ENCODE measurements around the gene CRABP2.

The CRABP2 gene

GRCh38 chr1:156670359-156670758 is 35.0 kb downstream of the CRABP2 start:
- peaks cover 10% of the 10 kb centered on the region; the same call in 1 of the 2 replicates for H3K9me3 ChIP-seq (ENCODE audit: insufficient read depth, low read length)
- H3K36me3 ChIP-seq (ENCODE audit: insufficient read depth, insufficient read length, low read length): peaks cover 53% of the 10 kb centered on the region
- H3K9ac ChIP-seq (ENCODE audit: insufficient read length, low read depth): peak overlapping the region; percentile 61
- no peak for DNase-seq (ENCODE audit: low read depth, low spot score)
- H3K4me3 ChIP-seq (ENCODE audit: insufficient read length, low read depth): no peak overlapping the region
- no peaks in the 10 kb centered on the region for H3K27me3 ChIP-seq (ENCODE audit: insufficient read depth, insufficient read length)
- TF ChIP-seq SUZ12 (IDR thresholded peaks at IDR 0.05; ENCODE audit: extremely low read depth, insufficient read depth, insufficient read length): no peak
- TF ChIP-seq YY1 (IDR thresholded peaks at IDR 0.05; ENCODE audit: insufficient read depth, insufficient read length): no peak
- TF ChIP-seq ZNF274 (IDR thresholded peaks at IDR 0.05; ENCODE audit: low read depth, low read length): no peak
- H3K4me1 ChIP-seq (ENCODE audit: insufficient read depth, insufficient read length): peaks cover 74% of the 10 kb centered on the region

GRCh38 chr1:156669794-156670193 is 35.6 kb downstream of the CRABP2 start:
- no peak overlapping the region for H3K4me3 ChIP-seq (ENCODE audit: insufficient read length, low read depth)
- peaks cover 48% of the 10 kb centered on the region for H3K36me3 ChIP-seq (ENCODE audit: insufficient read depth, insufficient read length, low read length)
- H3K27me3 ChIP-seq (ENCODE audit: insufficient read depth, insufficient read length): no peaks in the 10 kb centered on the region
- peaks cover 10% of the 10 kb centered on the region; the same call in 1 of the 2 replicates for H3K9me3 ChIP-seq (ENCODE audit: insufficient read depth, low read length)
- no peak for DNase-seq (ENCODE audit: low read depth, low spot score)
- H3K9ac ChIP-seq (ENCODE audit: insufficient read length, low read depth): peak overlapping the region; percentile 61
- no peak for TF ChIP-seq ZNF274 (IDR thresholded peaks at IDR 0.05; ENCODE audit: low read depth, low read length)
- TF ChIP-seq SUZ12 (IDR thresholded peaks at IDR 0.05; ENCODE audit: extremely low read depth, insufficient read depth, insufficient read length): no peak
- no peak for TF ChIP-seq YY1 (IDR thresholded peaks at IDR 0.05; ENCODE audit: insufficient read depth, insufficient read length)
- H3K4me1 ChIP-seq (ENCODE audit: insufficient read depth, insufficient read length): peaks cover 72% of the 10 kb centered on the region

GRCh38 chr1:156668801-156669637 is 36.4 kb downstream of the CRABP2 start:
- H3K4me1 ChIP-seq (ENCODE audit: insufficient read depth, insufficient read length): peaks cover 72% of the 10 kb centered on the region
- peaks cover 40% of the 10 kb centered on the region for H3K36me3 ChIP-seq (ENCODE audit: insufficient read depth, insufficient read length, low read length)
- H3K27me3 ChIP-seq (ENCODE audit: insufficient read depth, insufficient read length): no peaks in the 10 kb centered on the region
- peaks cover 10% of the 10 kb centered on the region; the same call in 1 of the 2 replicates for H3K9me3 ChIP-seq (ENCODE audit: insufficient read depth, low read length)
- H3K4me3 ChIP-seq (ENCODE audit: insufficient read length, low read depth): no peak overlapping the region
- TF ChIP-seq ZNF274 (IDR thresholded peaks at IDR 0.05; ENCODE audit: low read depth, low read length) (no peak), YY1 (IDR thresholded peaks at IDR 0.05; ENCODE audit: insufficient read depth, insufficient read length) (peak; percentile 11)
- peak overlapping the region; percentile 34 for H3K9ac ChIP-seq (ENCODE audit: insufficient read length, low read depth)
- DNase-seq (ENCODE audit: low read depth, low spot score): no peak

GRCh38 chr1:156667968-156668709 is 37.2 kb downstream of the CRABP2 start:
- H3K27me3 ChIP-seq (ENCODE audit: insufficient read depth, insufficient read length): no peaks in the 10 kb centered on the region
- peaks cover 10% of the 10 kb centered on the region; the same call in 1 of the 2 replicates for H3K9me3 ChIP-seq (ENCODE audit: insufficient read depth, low read length)
- DNase-seq (ENCODE audit: low read depth, low spot score): no peak
- no peak overlapping the region for H3K4me3 ChIP-seq (ENCODE audit: insufficient read length, low read depth)
- H3K4me1 ChIP-seq (ENCODE audit: insufficient read depth, insufficient read length): peaks cover 74% of the 10 kb centered on the region
- peak overlapping the region; percentile 82 for H3K9ac ChIP-seq (ENCODE audit: insufficient read length, low read depth)
- peaks cover 33% of the 10 kb centered on the region for H3K36me3 ChIP-seq (ENCODE audit: insufficient read depth, insufficient read length, low read length)
- TF ChIP-seq SUZ12 (IDR thresholded peaks at IDR 0.05; ENCODE audit: extremely low read depth, insufficient read depth, insufficient read length) (no peak), ZNF274 (IDR thresholded peaks at IDR 0.05; ENCODE audit: low read depth, low read length) (no peak), YY1 (IDR thresholded peaks at IDR 0.05; ENCODE audit: insufficient read depth, insufficient read length) (no peak)

GRCh38 chr1:156667610-156667967 is 37.8 kb downstream of the CRABP2 start:
- H3K4me3 ChIP-seq (ENCODE audit: insufficient read length, low read depth): no peak overlapping the region
- H3K4me1 ChIP-seq (ENCODE audit: insufficient read depth, insufficient read length): peaks cover 74% of the 10 kb centered on the region
- DNase-seq (ENCODE audit: low read depth, low spot score): no peak
- no peak for TF ChIP-seq ZNF274 (IDR thresholded peaks at IDR 0.05; ENCODE audit: low read depth, low read length)
- no peak for TF ChIP-seq SUZ12 (IDR thresholded peaks at IDR 0.05; ENCODE audit: extremely low read depth, insufficient read depth, insufficient read length)
- no peak for TF ChIP-seq YY1 (IDR thresholded peaks at IDR 0.05; ENCODE audit: insufficient read depth, insufficient read length)
- no peaks in the 10 kb centered on the region for H3K27me3 ChIP-seq (ENCODE audit: insufficient read depth, insufficient read length)
- peaks cover 7% of the 10 kb centered on the region; the same call in 1 of the 2 replicates for H3K9me3 ChIP-seq (ENCODE audit: insufficient read depth, low read length)
- H3K9ac ChIP-seq (ENCODE audit: insufficient read length, low read depth): peak overlapping the region; percentile 82
- H3K36me3 ChIP-seq (ENCODE audit: insufficient read depth, insufficient read length, low read length): peaks cover 28% of the 10 kb centered on the region

- peaks cover 76% of the 10 kb centered on the region for H3K4me1 ChIP-seq (ENCODE audit: insufficient read depth, insufficient read length)
- DNase-seq (ENCODE audit: low read depth, low spot score): no peak
- no peaks in the 10 kb centered on the region for H3K27me3 ChIP-seq (ENCODE audit: insufficient read depth, insufficient read length)
- H3K9me3 ChIP-seq (ENCODE audit: insufficient read depth, low read length): 0 out of 2 replicates have a peak, but pooled peaks cover 1% of the 10 kb centered on the region
- H3K36me3 ChIP-seq (ENCODE audit: insufficient read depth, insufficient read length, low read length): peaks cover 22% of the 10 kb centered on the region
- peak overlapping the region; percentile 82 for H3K9ac ChIP-seq (ENCODE audit: insufficient read length, low read depth)
- no peak overlapping the region for H3K4me3 ChIP-seq (ENCODE audit: insufficient read length, low read depth)
- TF ChIP-seq YY1 (IDR thresholded peaks at IDR 0.05; ENCODE audit: insufficient read depth, insufficient read length): no peak
- TF ChIP-seq ZNF274 (IDR thresholded peaks at IDR 0.05; ENCODE audit: low read depth, low read length): no peak
- TF ChIP-seq SUZ12 (IDR thresholded peaks at IDR 0.05; ENCODE audit: extremely low read depth, insufficient read depth, insufficient read length): no peak
These were observed 38.3 kb downstream of the CRABP2 start for GRCh38 chr1:156666862-156667609.

Data from NT2/D1 (cell line).